Right renal pelvis (tissue), 4 donors: Measurements from ENCODE around the gene ZNF366. TPM values are rescaled to one million over a fixed set of nuclear protein-coding genes. Genes with fewer than 3 reads are reported as not detected.
"Not testable (repeated sequence)": the region's sequence is repeated elsewhere in the genome, so short reads cannot be mapped to it uniquely, and the experiment has no call there.

Source experiments
- DNase-seq, 4 donors: peaks; one replicate each; pipeline ENCODE4 v3.0.0-alpha.2; 2013; ENCODE audit warnings: low read depth in 4 of 4, low spot score in 3 of 4, missing footprints in 1 of 4
- polyA plus RNA-seq, 4 donors: library from polyadenylated mRNA; unstranded; fragments of 120-200 nt; gene quantifications; one replicate each; pipeline ENCODE4 v1.2.1, GENCODE V29; 2013; ENCODE audit not compliant: insufficient read length in 4 of 4

The ZNF366 gene
- polyA plus RNA-seq, 4 donors, result 3.4 to 4.5 (median 3.9) TPM

DNA sequence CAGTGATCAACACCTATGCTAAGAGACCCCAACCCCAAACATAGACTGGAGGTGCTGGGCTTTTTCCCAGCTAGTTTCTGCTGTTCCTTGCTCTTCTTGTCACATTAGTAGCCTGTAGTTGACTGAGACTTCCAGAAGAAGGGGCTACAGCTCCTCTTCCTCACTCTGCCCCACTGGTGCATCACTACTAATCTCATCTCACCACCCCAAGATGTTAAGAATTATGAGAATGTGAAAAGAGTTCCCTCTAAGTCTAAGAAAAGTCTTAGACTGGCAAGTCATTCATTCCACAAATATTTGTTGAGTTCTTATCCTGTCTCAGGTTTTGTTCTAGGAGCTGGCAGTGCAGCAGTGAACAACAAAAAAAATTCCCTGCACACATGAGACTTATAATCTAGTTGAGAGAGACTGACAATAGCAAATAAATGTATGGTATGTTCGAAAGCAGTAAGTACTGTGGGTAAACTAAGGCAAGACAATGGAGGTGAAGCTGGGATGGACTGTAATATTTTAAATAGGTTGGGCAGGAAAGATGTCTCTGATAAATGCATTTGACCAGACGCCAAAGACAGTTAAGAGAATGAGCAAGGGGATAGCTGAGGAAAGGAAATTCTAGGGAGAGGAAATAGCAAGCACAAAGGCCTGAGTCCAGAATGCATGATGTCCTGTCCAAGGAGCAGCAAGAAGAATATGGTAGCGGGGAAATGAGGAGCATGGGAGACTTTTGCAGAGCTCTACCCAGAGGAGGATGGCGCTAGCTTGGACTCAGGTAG, 94.7 kb downstream of the ZNF366 start:
- no peak for DNase-seq

DNA sequence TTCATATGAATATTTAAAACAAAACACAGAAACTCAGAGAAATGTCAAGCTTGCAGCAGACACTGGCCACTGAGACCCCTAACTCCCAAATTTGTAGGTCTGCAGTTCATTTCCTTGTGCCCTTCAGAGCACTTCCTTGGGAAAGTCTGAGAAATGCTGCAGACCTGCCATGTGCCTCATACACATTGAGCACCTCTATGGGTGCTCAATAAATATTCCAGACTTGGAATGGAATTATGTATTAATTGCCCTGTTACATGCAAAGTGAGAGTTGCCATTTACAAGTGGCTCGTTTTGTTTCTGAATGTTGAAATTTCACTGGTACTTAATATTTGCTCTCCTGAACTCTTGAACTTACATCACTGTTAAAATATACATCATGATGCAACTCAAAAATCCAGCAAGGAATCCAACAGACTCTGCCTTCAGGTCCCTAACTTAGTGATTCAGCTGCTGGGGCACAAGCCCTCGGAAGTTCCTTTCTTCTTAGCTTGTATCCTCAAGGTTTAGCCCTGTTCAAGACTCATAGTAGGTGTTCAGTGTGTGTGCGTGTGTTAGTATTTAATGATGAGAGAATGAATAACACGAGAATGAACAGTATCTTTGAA, 96.4 kb downstream of the ZNF366 start:
- DNase-seq, result no peak

- no peak for DNase-seq
Observed at GRCh38 chr5:72408603-72409002, 98.6 kb downstream of the ZNF366 start.

DNA sequence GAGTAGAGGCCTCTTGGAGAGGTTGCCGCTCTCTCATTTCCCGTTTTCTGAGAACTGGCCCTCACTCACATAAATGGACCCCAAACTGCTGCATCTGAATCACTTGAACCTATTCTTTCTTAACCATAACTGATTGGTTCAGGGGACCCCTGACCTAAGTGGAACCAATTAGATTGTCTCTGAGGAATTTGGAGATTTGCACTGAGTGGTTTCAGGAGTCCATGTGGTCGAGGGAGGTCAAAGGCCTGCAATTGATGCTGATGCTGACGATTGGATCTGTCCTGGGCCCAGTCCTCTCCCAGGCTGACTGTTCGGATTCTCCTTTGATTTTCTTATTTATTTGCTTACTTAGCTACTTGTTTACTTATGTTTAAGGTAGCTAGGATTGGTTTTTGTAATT, 99.1 kb downstream of the ZNF366 start:
- no peak for DNase-seq

DNA sequence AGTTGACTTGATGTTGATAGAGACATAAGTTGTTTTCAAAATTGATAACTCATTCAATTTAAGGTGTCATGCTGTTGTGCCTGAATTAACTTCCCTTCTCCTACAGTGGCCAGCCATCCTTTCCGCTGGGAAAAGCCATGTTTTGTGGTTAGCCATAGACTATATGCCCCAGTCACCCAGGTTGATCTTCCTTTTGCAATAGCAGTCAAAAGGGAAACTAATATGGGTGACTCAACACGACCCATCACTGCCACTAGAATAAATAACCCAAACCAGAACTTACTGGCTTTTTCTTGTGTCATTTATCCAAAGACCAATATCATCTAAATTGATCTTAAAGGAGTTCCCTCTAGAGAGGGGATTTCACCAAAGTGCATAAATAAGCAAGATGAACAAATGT, 99.7 kb downstream of the ZNF366 start:
- no peak for DNase-seq

- DNase-seq, result no peak
Observed at GRCh38 chr5:72407078-72407477, 100.1 kb downstream of the ZNF366 start.

- DNase-seq, result not testable (repeated sequence)
Observed at GRCh38 chr5:72404771-72405170, 102.4 kb downstream of the ZNF366 start.

GRCh38 chr5:72402959-72403628, 104.1 kb downstream of the ZNF366 start:
- no peak for DNase-seq

GRCh38 chr5:72402381-72402890, 104.8 kb downstream of the ZNF366 start:
- DNase-seq, result no peak

DNA sequence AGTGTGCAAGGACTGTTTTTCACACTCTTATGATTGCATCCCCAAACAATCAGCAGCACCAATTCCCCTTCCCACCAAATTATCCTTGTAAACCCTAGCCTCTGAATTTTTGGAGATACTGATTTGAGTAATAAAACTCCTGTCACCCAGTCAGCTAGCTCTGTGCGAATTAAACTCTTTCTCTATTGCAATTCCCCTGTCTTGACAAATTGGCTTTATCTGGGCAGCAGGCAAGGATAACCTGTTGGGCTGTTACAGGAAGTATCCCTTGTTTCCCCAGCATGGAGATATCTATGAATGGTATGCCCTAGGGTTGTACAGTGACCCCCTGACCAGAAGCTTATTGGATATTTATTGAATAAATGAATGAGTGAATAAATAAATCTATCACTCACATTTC, 106.3 kb downstream of the ZNF366 start:
- DNase-seq, result no peak

- DNase-seq, result no peak
Observed at GRCh38 chr5:72397836-72398235, 109.4 kb downstream of the ZNF366 start.

DNA sequence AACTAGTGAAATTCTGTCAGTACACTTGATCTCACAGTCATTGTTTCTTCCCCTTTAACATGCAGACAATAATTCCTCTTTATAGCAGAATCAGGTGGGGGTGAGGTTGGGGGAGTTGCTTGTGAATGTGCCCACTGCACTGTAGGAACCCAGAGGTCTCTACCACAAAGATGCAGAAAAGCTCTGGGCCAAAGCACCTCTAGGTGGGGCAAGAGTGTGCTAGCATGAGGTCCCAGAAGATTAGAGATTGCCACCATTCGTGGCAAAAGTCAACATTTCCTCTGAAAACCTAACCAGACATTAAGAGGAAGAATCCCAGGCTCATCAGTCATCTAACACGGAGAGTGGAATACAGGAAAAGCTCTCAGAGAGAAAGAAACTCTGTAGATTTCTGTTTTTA, 112.5 kb downstream of the ZNF366 start:
- DNase-seq, result no peak

- DNase-seq, result no peak
Observed at GRCh38 chr5:72393052-72393451, 114.2 kb downstream of the ZNF366 start.

Other genes starting within 250 kb of the ZNF366 start
- 10 to 100 TPM; 63.4 to 73.8 (median 70.4) TPM for gene MRPS27, start 187.2 kb downstream of the ZNF366 start, polyA plus RNA-seq
- gene PTCD2, start 187.0 kb downstream of the ZNF366 start, polyA plus RNA-seq, result 10 to 100 TPM; 11.8 to 13.7 (median 13.2) TPM